NCI-H774 (cell line): Measurements from ENCODE around the gene POSTN.

Source experiments
- DNase-seq: peaks from one replicate; lab custom pipeline; 2025; lab: John Stamatoyannopoulos, UW

POSTN gene

GRCh38 chr13:37598597-37598996 is at the start of gene POSTN:
TSS of gene POSTN (minus strand) at chr13:37598768. CDS start at chr13:37598726, 42 bp downstream.
- no peak for DNase-seq

GRCh38 chr13:37647031-37647650 is 48.6 kb upstream of the POSTN start:
- no peak for DNase-seq

GRCh38 chr13:37646531-37646930 is 48.0 kb upstream of the POSTN start:
- DNase-seq, result no peak

GRCh38 chr13:37645181-37645740 is 46.7 kb upstream of the POSTN start:
- DNase-seq, result no peak

- no peak for DNase-seq
These were observed 42.8 kb upstream of the POSTN start for GRCh38 chr13:37641391-37641790.

GRCh38 chr13:37640499-37640898 is 41.9 kb upstream of the POSTN start:
- no peak for DNase-seq

GRCh38 chr13:37636701-37637100 is 38.1 kb upstream of the POSTN start:
- no peak for DNase-seq

- no peak for DNase-seq
These were observed 33.7 kb upstream of the POSTN start for GRCh38 chr13:37632294-37632693.

GRCh38 chr13:37627428-37627827 is 28.9 kb upstream of the POSTN start:
- DNase-seq, result peak; percentile 56

- DNase-seq, result no peak
These were observed 23.3 kb upstream of the POSTN start for GRCh38 chr13:37621811-37622361.

- no peak for DNase-seq
These were observed 20.0 kb upstream of the POSTN start for GRCh38 chr13:37618554-37618953.

GRCh38 chr13:37617173-37617572 is 18.6 kb upstream of the POSTN start:
- no peak for DNase-seq

- DNase-seq, result no peak
These were observed 17.6 kb upstream of the POSTN start for GRCh38 chr13:37616131-37616530.

- no peak for DNase-seq
These were observed 16.7 kb upstream of the POSTN start for GRCh38 chr13:37615276-37615675.

- no peak for DNase-seq
These were observed 15.1 kb upstream of the POSTN start for GRCh38 chr13:37613638-37614037.

GRCh38 chr13:37613236-37613635 is 14.7 kb upstream of the POSTN start:
- DNase-seq, result no peak

- no peak for DNase-seq
These were observed 10.3 kb upstream of the POSTN start for GRCh38 chr13:37608750-37609339.

- no peak for DNase-seq
These were observed 4.3 kb upstream of the POSTN start for GRCh38 chr13:37602733-37603381.

GRCh38 chr13:37601648-37602440 is 3.3 kb upstream of the POSTN start:
- no peak for DNase-seq

- no peak for DNase-seq
These were observed 951 bp upstream of the POSTN start for GRCh38 chr13:37599519-37599918.

GRCh38 chr13:37597477-37598025 is 1.0 kb downstream of the POSTN start:
- no peak for DNase-seq

GRCh38 chr13:37596805-37597204 is 1.8 kb downstream of the POSTN start:
- no peak for DNase-seq
